Prostate gland (tissue), 2 donors: ENCODE measurements around the gene CDH13. TPM values are rescaled to one million over a fixed set of nuclear protein-coding genes. Genes with fewer than 3 reads are reported as not detected.
A peak's percentile ranks its signal among the peaks of the same experiment; 100 is the strongest.

Experiments
- DNase-seq: peaks from one replicate; pipeline ENCODE4 v3.0.0-alpha.2; 2019; ENCODE audit warnings: low spot score
- H3K27ac ChIP-seq, 2 donors: fragments of 200-600 bp; sonication (generic); 2 replicates each; pipeline ENCODE4 v1.5.1; 2017 to 2019
- H3K27me3 ChIP-seq: fragments of 200-600 bp; sonication (generic); replicated peaks from 2 replicates; pipeline ENCODE4 v1.5.1; 2019; ENCODE audit not compliant: insufficient read depth
- H3K36me3 ChIP-seq, 2 donors: fragments of 200-600 bp; sonication (generic); 1 replicate in 1 of 2; 2 replicates in 1 of 2; pipeline versions ENCODE4 v1.5.1 to v1.8.1; 2017 to 2019
- H3K4me1 ChIP-seq: fragments of 200-600 bp; sonication (generic); replicated peaks from 2 replicates; pipeline ENCODE4 v1.5.1; 2019
- H3K4me3 ChIP-seq, 2 donors: fragments of 200-600 bp; sonication (generic); 2 replicates each; pipeline ENCODE4 v1.5.1; 2017 to 2019
- H3K9me3 ChIP-seq: fragments of 200-600 bp; sonication (generic); 2 replicates; pipeline ENCODE4 v1.5.1; 2017
- CTCF ChIP-seq, 4 experiments: fragments of 200-600 bp in 2 of 4; fragments of 450-650 bp in 2 of 4; sonication (generic) in 2 of 4; IDR thresholded peaks; 1 replicate in 3 of 4; 2 replicates in 1 of 4; pipeline ENCODE4 v1.5.1; 2016 to 2019; ENCODE audit warnings: antibody characterized with exemption in 4 of 4, mild to moderate bottlenecking in 2 of 4, moderate library complexity in 2 of 4
- POLR2A ChIP-seq: fragments of 450-650 bp; IDR thresholded peaks from one replicate; pipeline ENCODE4 v1.6.1; 2016; ENCODE audit warnings: antibody characterized with exemption, mild to moderate bottlenecking
- POLR2AphosphoS5 ChIP-seq: sonication (generic); formaldehyde crosslinking; IDR thresholded peaks from one replicate; pipeline ENCODE4 v1.6.1; 2017; ENCODE audit warnings: antibody characterized with exemption
- WGBS: methylation state at CpG from one replicate; pipeline ENCODE4 v1.1.5; 2018; 5-methylcytosine and 5-hydroxymethylcytosine counted together
- intact Hi-C: fragments of 100-400 bp; cut with DNase I; formaldehyde crosslinking; loops from one replicate; pipeline ENCODE4 v1.14.2; 2022
- total RNA-seq, 2 donors: library from RNA; depleted of rRNA; stranded (reverse); fragments of >200 nt; gene quantifications; one replicate each; pipeline ENCODE4 v1.1.0, GENCODE V29; 2016

CDH13 gene
- total RNA-seq, 2 donors from 2014 or later, result 20.6 to 23.0 TPM

GRCh38 chr16:82699711-82700495 lies 73.1 kb downstream of the CDH13 start:
- 59% methylated on average over 9 of the region's 9 CpGs for WGBS
- Histone ChIP-seq H3K36me3 (no peaks in the 10 kb centered on the region), H3K27me3 (no peaks in the 10 kb centered on the region), H3K27ac (no peak overlapping the region), H3K4me1 (no peaks in the 10 kb centered on the region), H3K9me3 (no peaks in the 10 kb centered on the region), H3K4me3 (no peak overlapping the region)
- DNase-seq, result peak; percentile 43
- TF ChIP-seq POLR2AphosphoS5 (peak; percentile 84), POLR2A (no peak)
- intact Hi-C loops, result no loop called here

- Histone ChIP-seq H3K36me3 (no peaks in the 10 kb centered on the region), H3K27ac (no peak overlapping the region), H3K27me3 (no peaks in the 10 kb centered on the region), H3K9me3 (no peaks in the 10 kb centered on the region), H3K4me3 (no peak overlapping the region), H3K4me1 (no peaks in the 10 kb centered on the region)
- no peak for DNase-seq
- 35% methylated on average over 5 of the region's 5 CpGs for WGBS
- intact Hi-C loops, result no loop called here
- TF ChIP-seq POLR2A (no peak), POLR2AphosphoS5 (no peak), CTCF (IDR thresholded peaks at IDR 0.05) (no peak)
These were observed 73.9 kb downstream of the CDH13 start for GRCh38 chr16:82700541-82701235.

- Histone ChIP-seq H3K36me3 (no peaks in the 10 kb centered on the region), H3K27me3 (no peaks in the 10 kb centered on the region), H3K27ac (no peak overlapping the region), H3K9me3 (no peaks in the 10 kb centered on the region), H3K4me3 (no peak overlapping the region), H3K4me1 (no peaks in the 10 kb centered on the region)
- DNase-seq, result no peak
- WGBS, result 75% methylated on average over 4 of the region's 4 CpGs
- intact Hi-C loops, result no loop called here
- no peak for TF ChIP-seq POLR2AphosphoS5
- no peak for TF ChIP-seq CTCF (IDR thresholded peaks at IDR 0.05)
- no peak for TF ChIP-seq POLR2A
These were observed 74.7 kb downstream of the CDH13 start for GRCh38 chr16:82701442-82701955.

- Histone ChIP-seq H3K27ac (no peak overlapping the region), H3K27me3 (no peaks in the 10 kb centered on the region), H3K36me3 (no peaks in the 10 kb centered on the region), H3K4me1 (no peaks in the 10 kb centered on the region), H3K4me3 (no peak overlapping the region), H3K9me3 (no peaks in the 10 kb centered on the region)
- intact Hi-C loops, result no loop called here
- no peak for TF ChIP-seq POLR2AphosphoS5
- WGBS, result 86% methylated on average over 2 of the region's 2 CpGs
- DNase-seq, result no peak
These were observed 76.4 kb downstream of the CDH13 start for GRCh38 chr16:82703161-82703560.

GRCh38 chr16:82703871-82704768 lies 77.4 kb downstream of the CDH13 start:
- H3K36me3 ChIP-seq, result no peaks in the 10 kb centered on the region
- no peaks in the 10 kb centered on the region for H3K27me3 ChIP-seq
- no peaks in the 10 kb centered on the region for H3K9me3 ChIP-seq
- intact Hi-C loops, result no loop called here
- WGBS, result 48% methylated on average over 7 of the region's 7 CpGs
- H3K27ac ChIP-seq, result no peak overlapping the region
- H3K4me1 ChIP-seq, result no peaks in the 10 kb centered on the region
- H3K4me3 ChIP-seq, result no peak overlapping the region
- TF ChIP-seq POLR2A, result no peak
- no peak for TF ChIP-seq POLR2AphosphoS5
- no peak for TF ChIP-seq CTCF (IDR thresholded peaks at IDR 0.05)
- no peak for DNase-seq
